ENCODE data around the gene TAPT1.

GRCh38 chr4:16204505-16204904 lies 21.8 kb downstream of the TAPT1 start:
- no peak for TF ChIP-seq CTCF (IDR thresholded peaks at IDR 0.05)
- TF ChIP-seq, protein P1, sequence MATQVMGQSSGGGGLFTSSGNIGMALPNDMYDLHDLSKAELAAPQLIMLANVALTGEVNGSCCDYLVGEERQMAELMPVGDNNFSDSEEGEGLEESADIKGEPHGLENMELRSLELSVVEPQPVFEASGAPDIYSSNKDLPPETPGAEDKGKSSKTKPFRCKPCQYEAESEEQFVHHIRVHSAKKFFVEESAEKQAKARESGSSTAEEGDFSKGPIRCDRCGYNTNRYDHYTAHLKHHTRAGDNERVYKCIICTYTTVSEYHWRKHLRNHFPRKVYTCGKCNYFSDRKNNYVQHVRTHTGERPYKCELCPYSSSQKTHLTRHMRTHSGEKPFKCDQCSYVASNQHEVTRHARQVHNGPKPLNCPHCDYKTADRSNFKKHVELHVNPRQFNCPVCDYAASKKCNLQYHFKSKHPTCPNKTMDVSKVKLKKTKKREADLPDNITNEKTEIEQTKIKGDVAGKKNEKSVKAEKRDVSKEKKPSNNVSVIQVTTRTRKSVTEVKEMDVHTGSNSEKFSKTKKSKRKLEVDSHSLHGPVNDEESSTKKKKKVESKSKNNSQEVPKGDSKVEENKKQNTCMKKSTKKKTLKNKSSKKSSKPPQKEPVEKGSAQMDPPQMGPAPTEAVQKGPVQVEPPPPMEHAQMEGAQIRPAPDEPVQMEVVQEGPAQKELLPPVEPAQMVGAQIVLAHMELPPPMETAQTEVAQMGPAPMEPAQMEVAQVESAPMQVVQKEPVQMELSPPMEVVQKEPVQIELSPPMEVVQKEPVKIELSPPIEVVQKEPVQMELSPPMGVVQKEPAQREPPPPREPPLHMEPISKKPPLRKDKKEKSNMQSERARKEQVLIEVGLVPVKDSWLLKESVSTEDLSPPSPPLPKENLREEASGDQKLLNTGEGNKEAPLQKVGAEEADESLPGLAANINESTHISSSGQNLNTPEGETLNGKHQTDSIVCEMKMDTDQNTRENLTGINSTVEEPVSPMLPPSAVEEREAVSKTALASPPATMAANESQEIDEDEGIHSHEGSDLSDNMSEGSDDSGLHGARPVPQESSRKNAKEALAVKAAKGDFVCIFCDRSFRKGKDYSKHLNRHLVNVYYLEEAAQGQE (IDR thresholded peaks at IDR 0.05; ENCODE audit: insufficient read depth in 1 of 2, low read depth in 2 of 2, low read length in 1 of 2) = no peak
- no peak for TF ChIP-seq POLR2AphosphoS5 (IDR thresholded peaks at IDR 0.05; ENCODE audit: low read depth, low read length)
- no peak for TF ChIP-seq SIN3A (IDR thresholded peaks at IDR 0.05; ENCODE audit: borderline replicate concordance, insufficient read depth, low read depth, low read length)
- no peak for TF ChIP-seq TCF7L2 (IDR thresholded peaks at IDR 0.05; ENCODE audit: low read depth, low read length)
